GM18517 (cell line): Measurements from ENCODE around the gene FAM222A.

Experiments
- ATAC-seq: cut with Tn5 transposase; IDR thresholded peaks from one replicate; pipeline ENCODE4 v1.9.1; 2021; ENCODE audit warnings: mild to moderate bottlenecking, moderate library complexity; ENCODE audit not compliant: unreplicated experiment

FAM222A gene

DNA sequence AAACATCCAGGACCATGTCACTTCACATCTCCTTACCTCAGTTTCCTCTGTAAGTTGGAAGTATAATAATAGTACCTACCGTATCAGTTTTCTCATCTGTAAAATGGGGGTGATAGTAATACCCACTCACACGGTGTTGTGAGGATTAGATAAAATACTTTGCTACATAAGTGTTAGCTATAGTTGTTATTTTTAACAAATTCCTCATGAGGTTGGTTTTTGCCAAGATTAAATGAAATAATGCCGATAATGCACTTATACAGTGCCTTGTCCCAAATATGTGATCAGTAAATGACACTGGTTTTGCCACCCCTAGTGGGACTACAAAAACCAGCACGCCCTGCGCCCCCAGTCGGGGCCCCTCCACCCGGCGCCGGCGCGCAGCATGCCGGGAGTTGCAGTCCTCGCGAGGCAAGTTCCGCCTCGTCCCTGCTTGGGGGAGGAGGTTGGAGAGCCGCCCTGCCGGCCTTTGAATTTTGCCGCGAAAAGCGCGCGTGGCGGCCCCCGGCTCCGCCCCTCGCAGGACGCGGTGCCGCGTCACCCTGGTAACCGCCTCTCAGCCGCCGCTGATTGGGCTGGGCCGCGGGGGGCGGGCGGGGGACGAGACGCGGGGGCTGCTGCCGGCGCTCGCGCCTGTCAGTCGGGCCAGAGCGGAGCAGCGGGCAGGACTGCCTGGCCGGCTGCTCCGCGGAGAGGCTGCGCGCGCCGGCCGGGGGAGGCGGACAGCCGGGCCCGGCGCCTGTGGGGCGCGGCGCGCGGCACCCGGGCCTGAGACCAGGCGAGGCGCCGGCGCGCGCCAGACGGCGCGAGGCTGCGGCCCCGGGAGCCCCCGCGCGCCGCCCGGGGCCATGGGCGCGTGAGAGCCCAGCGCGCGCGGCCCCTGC, at the start of gene FAM222A:
FAM222A (plus strand) TSS at position 639 of the 884 bp plus-strand sequence. CDS start 30,322 bp downstream, outside the sequence.
- peak; percentile 93 for ATAC-seq

DNA sequence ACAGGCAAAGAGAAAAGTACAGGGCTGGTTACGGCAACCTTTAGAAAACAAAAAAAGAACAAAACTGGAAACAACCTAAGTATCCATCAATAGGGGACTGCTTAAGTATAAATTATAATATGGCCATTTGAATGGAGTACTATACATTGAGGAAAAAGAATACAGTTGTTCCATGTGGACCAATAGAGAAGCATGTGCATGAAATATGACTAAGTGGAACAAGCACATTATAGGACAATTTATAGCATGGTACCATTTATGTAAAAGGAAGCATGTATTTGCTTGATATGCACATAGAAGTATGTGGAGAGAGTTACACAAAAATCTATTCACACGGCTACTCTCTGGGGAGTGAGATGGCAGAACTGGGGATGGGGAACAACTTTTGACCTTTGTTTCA, 49.2 kb upstream of the FAM222A start:
- ATAC-seq, result no peak

DNA sequence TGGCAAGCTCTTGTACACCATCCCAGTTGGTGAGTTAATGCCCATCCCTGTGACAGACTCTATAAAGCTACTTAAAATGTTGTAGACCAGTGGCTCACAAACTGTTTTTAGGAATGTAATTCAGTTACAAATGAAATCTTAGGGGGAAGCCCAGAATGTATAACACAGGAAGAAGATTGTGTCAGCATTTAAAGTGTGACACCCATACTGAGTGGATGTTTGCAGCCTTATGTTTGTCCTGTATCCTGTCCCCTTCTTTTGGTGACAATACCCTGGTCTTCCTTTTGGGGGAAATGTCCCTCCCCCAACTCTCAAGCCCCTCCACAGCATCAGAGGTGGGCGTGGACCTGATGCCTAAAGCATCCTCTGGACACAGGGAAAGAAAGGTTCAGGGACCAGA, 47.6 kb upstream of the FAM222A start:
- no peak for ATAC-seq

DNA sequence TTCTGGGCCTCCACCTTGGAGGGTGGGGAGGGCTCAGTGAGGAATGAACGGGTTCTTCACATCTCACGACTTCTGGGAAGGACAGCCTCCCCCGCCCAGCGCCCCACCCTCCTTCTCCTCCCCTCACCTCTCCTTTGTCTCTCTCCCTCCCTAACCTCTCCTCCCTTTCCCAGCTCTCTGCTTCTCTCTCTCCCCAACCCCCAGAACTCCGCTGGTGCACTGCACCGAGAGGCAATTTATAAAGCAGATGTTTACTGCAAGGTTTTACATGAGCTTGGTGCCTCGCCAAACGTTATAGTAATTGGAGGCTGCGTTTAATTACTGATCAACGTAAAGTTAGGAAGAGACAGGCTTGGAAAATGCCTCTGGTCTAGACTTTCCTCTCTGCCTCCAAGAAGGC, 42.9 kb upstream of the FAM222A start:
- ATAC-seq, result no peak

DNA sequence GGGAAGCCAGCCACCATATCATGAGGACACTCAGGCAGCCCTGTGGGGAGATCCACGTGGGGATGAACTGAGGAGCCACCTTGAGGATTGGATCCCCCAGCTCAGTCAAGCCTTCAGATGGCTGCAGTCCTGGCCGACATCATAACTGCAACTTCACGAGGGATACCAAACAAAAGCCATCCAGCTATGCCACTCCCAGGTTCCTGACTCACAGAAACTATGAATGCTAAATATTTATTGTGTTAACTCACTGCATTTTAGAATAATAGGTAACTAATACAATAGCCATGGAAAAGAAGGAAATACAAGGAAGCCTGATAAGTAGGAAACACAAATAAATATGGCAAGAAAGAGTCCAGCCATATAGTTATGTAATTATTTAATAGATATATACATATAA, 42.1 kb upstream of the FAM222A start:
- ATAC-seq, result no peak

DNA sequence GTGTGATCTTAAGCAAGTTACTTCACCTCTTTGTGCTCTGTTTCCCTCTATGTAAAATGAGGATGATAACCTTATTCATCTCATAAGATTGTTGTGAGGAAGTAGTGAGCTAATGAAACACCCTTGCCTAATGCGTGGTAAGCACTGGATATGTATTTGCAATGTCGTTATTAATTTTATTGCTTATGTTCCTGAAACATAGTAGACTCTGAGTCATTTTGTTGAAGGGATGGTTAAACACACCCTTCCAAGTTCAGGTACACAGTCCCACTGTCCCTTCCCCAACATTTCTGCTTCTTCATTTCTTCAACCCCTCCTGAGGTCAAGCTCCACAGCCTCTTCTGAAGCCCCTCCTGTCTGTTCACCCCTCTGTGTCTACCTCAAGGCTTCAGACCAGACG, 40.2 kb upstream of the FAM222A start:
- no peak for ATAC-seq

DNA sequence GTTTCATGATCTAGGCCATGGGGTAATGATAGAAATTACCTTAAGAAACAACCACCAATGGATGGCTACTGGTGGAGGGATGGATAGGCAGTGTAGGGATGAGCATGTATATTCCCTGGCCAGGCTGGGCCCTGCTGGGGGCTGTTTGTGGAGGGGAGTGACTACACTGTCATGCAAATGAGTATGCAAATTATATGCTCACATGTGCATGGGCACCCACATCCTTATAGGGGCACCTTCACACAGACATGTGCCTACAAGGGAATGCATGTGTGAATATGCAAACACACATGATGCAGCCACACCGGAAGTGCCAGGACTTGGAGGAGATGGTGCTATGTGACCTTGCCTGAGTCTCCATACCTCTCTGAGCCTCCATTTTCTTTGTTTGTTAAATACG, 39.7 kb upstream of the FAM222A start:
- no peak for ATAC-seq

DNA sequence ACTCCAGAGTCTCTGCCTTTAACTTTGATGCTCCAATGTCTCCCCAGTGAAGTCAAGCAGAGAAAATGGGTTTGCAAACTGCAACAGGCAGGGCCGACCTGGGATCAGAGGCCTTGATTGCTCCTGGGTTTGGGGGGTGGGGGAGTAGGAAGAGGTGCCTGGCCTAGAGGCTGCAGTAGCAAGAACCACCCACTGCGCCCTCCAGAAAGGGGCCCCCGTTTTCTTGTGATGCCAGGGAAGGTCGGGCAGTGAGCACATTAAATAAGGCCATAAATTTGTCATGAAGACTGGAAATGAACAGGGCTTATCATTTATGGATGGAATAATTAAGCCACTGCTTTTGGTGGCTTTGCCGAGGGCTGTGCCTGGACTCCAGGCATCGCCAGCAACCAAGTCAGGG, 38.2 kb upstream of the FAM222A start:
- no peak for ATAC-seq

DNA sequence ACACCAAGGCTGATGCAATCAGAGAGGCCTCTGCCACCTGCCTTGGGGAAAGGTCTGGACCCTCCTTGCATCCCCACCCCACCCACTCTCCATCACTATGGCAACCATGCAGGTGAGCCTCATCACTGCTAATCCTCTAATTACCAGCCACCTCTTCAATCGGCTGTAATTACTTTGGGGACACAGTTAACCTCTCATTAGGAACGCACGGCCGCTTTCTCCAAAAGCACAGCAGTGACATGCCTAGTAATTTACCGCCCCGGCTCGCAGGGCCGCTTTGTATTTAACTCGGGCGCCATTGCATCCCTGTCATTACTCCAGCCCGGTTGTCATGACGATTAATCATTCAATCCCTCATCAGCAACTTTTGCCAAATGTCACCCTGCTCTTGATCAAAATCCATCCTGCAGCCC, 36.3 kb upstream of the FAM222A start:
- ATAC-seq, result no peak

DNA sequence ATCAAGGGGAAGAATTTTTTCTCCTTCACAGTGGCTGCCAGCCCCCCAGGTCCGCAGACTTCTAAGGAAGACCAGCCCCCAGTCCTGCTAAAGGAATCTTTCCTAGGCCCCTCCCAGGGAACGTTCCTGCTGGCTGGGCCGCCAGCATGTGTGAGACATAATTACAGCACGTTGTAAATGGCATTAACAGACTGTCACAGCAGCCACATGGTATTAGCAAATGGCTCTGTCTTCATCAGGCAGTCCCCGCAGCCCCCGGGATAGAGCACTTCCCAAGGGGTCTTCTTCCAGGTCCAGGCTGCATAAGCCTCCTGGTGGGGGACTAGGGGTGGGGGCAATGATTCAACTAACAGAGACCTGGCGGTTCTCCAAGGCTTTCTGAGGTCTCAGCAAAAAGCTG, 34.9 kb upstream of the FAM222A start:
- no peak for ATAC-seq

DNA sequence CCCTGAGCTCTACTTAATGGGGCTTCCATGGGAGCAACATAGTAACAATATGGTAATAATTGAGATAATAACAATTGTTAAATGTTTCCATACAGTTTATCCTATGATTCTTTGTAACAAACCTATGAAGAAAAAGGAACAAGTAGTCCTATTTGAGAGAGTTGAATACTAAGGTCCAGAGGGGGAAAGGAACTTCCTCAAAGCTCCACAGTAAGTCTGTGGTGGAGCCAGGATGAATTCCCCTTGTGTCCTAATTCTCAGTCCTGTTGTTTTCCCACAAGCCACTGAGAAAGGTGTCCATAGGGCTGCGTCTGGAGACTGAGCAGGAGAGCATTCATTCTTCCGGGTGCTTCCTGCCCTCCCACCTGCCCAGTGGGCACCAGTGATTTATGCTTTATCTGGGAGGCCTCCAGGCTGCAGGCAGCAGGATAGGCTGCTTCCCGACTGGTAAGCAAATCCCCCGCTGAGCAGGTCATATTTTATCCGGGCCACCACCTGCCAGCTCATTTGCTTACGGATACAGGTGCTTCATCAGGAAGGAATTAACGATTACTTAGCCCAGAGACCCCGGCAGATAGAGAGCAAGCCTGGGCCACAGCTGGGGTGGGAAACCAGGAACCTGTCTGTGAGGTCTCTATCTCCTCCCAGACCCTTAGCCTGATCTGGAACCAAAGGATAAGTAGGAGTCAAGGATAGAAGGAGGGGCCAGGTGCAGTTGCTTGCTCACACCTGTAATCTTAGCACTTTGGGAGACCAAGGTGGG, 33.9 kb upstream of the FAM222A start:
- no peak for ATAC-seq

DNA sequence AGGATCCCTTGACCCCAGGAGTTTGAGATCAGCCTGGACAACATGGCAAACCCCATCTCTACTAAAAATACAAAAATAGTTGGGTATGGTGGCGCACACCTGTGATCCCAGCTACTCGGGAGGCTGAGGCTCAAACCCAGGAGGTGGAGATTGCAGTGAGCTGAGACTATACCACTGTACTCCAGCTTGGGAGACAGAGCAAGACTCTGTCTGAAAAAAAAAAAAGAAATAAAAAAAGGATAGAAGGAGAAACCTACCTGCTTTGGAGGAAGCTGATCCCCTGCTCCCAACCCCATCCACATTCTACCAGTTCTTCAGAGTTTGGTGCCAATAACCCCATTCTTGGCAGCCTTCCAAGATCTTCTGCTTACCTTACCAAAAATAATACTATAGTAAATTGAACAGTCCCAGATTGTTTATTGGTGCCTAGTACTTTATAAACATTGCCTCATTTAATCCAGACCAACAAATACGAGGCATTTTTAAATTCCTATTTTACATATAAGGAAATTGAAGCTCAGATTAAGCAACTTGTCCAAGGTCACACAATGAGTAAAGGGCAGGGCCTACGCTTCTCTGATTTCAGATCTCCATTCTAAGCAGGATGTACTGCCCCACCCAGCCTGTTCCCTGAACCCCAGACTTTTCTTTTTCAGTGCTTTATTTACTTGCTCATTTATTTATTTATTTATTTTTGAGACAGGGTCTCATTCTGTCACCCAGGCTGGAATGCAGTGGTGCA, 33.2 kb upstream of the FAM222A start:
- no peak for ATAC-seq

DNA sequence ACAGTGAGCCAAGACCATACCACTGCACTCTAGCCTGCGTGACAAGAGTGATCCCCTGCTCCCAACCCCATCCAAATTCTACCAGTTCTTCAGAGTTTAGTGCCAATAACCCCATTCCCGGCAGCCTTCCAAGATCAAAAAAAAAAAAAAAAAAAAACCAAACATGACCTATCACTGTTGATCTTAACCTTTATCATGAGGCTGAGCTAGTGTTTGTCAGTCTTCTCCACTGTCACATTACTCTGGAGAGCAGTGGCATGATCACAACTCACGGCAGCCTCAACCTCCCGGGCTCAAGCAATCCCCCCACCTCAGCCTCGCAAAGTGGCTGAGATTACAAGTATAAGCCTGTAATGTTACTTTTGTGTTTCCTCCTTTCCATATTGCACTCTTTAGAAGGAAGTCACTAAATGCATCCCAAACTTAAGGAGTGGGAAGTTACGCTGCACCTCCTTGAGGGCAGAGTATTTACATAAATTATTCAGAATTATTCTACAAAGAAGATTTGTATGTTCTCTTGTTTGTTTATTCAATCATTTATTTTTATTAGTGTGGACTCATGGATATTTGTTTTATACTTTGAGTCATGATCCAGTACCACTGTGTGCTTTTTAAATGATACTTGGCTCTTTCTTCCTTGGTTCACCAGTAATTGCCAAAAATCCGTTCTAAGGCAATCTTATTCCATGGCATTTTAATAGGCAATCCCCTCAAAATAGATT, 31.5 kb upstream of the FAM222A start:
- no peak for ATAC-seq

DNA sequence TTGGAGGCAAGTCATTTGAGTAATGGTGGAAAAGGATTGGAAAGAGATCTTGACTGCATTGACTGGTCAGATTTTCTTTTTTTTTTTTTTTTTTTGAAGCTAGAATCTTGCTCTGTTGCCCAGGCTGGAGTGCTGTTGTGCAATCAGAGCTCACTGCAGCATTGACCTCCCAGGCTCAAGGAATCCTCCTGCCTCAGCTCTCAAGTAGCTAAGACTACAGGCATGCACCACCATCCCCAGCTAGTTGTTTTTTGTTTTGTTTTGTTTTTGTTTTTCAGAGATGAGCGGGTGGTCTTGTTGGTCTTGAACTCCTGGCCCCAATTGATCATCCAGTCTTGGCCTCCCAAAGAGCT, 30.9 kb upstream of the FAM222A start:
- ATAC-seq, result no peak

DNA sequence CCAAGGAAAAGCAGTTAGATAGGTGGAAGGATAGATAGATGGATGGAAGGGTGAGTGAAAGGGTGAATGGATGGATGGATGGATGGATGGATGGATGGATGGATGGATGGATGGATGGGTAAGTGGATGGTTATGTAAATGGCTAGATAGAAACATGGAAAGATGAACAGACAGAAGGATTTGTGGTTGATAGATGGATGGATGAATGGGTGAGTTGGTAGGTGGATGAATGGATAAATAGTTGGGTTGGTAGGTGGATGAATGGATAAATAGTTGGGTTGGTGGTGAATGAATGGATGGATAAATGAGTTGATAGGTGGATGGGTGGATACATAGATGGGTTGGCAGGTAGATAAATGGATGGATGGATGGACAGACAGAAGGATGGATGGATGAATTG, 30.3 kb upstream of the FAM222A start:
- ATAC-seq, result no peak

DNA sequence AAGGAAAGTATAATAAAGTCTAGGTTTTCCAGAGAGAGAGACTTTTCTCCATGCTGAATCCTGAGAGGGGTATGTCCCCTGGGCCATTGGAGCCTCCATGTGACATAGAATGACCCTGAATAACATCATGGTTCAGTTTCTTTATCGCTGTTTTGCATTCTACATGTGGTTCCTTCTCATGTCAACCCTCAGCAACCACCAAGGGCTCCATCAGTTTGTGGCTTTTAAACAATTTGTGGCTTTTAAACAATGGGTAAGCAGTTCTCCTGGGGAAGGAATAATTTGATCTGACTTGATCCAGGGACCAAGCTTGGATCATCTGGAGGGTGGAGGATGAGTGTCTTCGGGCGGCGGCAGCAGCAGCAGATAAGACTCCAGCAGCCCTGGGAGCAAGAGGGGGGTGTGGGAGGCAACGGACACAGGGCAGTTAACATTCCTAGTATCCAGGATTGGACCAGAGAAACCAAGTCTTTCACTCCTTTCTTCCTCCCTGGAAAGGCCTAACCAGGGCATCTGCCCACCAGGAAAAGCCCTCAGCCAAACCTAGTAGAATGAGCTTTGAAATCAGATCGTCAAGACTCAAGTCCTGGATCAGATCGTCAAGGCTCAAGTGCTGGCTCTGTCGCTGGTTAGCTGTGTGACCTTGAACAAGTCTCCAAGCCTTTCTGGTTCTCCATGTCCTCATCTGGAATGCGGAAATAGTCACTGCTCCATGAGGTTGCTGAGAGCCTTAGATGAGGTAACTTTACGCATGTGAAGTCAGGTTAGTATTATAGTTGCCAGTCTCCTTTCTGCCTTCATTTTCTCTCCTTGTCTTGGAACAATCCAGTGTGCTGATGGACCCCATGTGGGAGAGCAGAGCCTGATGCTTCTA, 27.8 kb upstream of the FAM222A start:
- no peak for ATAC-seq

DNA sequence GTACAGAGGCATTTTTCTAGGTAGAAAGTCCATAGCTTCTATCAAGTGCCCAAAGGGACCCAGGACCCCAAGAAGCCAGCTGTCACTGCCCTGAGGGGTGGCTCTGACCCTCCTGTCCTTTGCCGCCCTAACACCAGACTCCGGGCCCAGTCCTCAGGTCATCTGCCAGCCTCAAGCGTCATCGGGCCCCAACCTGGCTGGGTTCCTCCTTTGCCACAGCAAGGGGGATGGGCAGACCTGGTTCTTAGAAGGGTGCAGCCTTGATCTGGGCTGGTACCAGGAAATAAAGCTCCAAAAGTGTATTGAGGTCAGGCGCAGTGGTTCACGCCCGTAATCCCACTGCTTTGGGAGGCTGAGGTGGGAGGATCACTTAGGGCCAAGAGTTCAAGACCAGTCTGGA, 27.1 kb upstream of the FAM222A start:
- ATAC-seq, result no peak

DNA sequence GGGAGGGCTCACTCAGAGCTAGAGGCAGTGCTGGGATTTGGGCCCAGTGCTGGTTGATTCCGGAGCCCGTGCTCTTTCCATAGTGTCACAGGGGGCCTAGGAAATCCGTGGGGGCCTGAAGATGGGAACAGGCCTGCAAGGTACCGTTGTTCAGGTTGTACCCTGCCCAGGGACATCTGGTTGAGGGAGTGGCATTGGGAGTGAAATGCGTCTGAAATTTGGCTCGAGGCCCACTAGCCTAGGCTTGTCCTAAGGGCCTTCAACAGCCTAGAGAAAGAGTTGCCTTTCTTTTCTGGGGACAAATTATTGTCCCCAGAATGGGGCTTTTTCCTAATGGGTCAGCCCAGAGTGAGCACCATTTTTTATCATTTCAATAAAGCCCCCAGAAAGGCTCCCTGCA, 26.4 kb upstream of the FAM222A start:
- no peak for ATAC-seq

DNA sequence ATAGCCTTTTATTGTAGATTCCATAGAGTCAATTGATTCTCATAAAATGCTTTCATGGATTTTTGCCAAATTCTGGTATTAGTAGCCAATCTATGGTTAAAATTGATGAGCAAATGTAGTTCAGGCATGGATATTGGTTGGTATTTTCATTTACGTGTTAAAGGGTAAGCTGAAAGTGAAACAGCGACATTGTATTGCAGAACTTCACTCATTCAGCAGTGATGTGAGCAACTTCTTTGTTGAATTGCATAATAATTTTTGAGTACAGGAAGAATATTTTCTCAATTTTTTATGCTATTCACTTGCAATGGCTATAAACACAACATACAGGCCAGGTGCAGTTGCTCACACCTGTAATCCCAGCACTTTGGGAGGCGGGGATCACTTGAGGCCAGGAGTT, 24.2 kb upstream of the FAM222A start:
- no peak for ATAC-seq

DNA sequence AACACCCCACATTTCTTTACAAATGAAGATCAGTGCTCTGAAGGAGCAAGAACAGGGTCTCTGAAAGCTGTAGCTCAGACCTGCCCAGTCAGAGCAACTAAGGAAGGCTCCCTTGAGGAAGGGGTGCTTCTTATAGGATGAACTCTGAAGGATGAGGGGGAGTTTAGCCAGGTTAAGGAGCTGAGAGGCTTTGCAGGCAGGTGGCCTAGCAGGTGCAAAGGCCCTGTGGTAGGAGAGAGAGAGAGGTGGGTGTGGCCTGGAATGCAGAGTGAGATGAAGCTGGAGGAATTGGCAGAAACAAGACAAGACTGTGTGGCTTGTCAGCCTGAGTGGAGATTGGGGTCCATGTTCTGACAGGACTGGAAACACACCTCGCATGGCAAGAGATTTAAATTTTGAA, 20.5 kb upstream of the FAM222A start:
- no peak for ATAC-seq
